H1 (cell line): Measurements from ENCODE around the gene C15orf39. TPM values are rescaled to one million over a fixed set of nuclear protein-coding genes. Genes with fewer than 3 reads are reported as not detected.
"Not testable (repeated sequence)": the region's sequence is repeated elsewhere in the genome, so short reads cannot be mapped to it uniquely, and the experiment has no call there.

ENCODE experiments used
- CTCF ChIA-PET: fragments of 300-600 bp; sonication (Branson Sonifier 250); formaldehyde crosslinking; loops from one replicate; lab custom pipeline; 2021; ENCODE audit not compliant: partially characterized antibody; lab: Charles Lee
- POLR2A ChIA-PET: fragments of 300-600 bp; sonication (Branson Sonifier 250); formaldehyde crosslinking; loops from one replicate; lab custom pipeline; 2021; ENCODE audit warnings: inconsistent platforms; ENCODE audit not compliant: partially characterized antibody; lab: Charles Lee
- DNase-seq, 2 experiments: peaks; one replicate each; pipeline versions ENCODE4 v3.0.0 to v3.0.0-alpha.2; 2010 to 2022; ENCODE audit warnings: low spot score in 2 of 2, low read depth in 1 of 2, mixed read lengths in 1 of 2
- FAIRE-seq: peaks from 2 replicates; lab custom pipeline; 2011; peaks lifted over from hg19 to GRCh38; lab: Jason Lieb, UNC
- H2AFZ ChIP-seq: 2 replicates; pipeline ENCODE4 v1.8.1; 2012; ENCODE audit warnings: low read length, inconsistent platforms
- H2AK5ac ChIP-seq: 2 replicates; pipeline ENCODE4 v1.6.1; 2013; ENCODE audit warnings: low read depth, low read length
- H2BK120ac ChIP-seq: replicated peaks from 2 replicates; pipeline ENCODE3; 2013; ENCODE audit warnings: low read depth, low read length, inconsistent platforms
- H2BK12ac ChIP-seq: 2 replicates; pipeline ENCODE4 v1.6.1; 2013; ENCODE audit warnings: low read depth, low read length
- H2BK15ac ChIP-seq: 2 replicates; pipeline ENCODE4 v1.6.1; 2013; ENCODE audit warnings: low read length
- H2BK20ac ChIP-seq: 2 replicates; pipeline ENCODE4 v1.6.1; 2013; ENCODE audit warnings: low read length
- H2BK5ac ChIP-seq: 2 replicates; pipeline ENCODE4 v1.6.1; 2013; ENCODE audit warnings: low read depth, low read length
- H3K14ac ChIP-seq: 2 replicates; pipeline ENCODE4 v1.6.1; 2013; ENCODE audit warnings: inconsistent platforms; ENCODE audit not compliant: insufficient read length
- H3K18ac ChIP-seq: 2 replicates; pipeline ENCODE4 v1.6.1; 2013; ENCODE audit warnings: low read length; ENCODE audit errors: extremely low read depth
- H3K23ac ChIP-seq: 2 replicates; pipeline ENCODE4 v1.6.1; 2013; ENCODE audit warnings: inconsistent platforms; ENCODE audit not compliant: insufficient read length
- H3K23me2 ChIP-seq: 2 replicates; pipeline ENCODE4 v1.6.1; 2013; ENCODE audit warnings: low read depth, low read length
- H3K27ac ChIP-seq: 2 replicates; pipeline ENCODE4 v1.6.1; 2011; ENCODE audit warnings: low read depth, low read length, inconsistent platforms
- H3K27me3 ChIP-seq, 4 experiments: replicated peaks in 1 of 4; 1 replicate in 1 of 4; 2 replicates in 3 of 4; pipeline versions ENCODE4 v1.6.1 to v1.8.1; 2011 to 2013; ENCODE audit warnings: low read length in 3 of 4, mild to moderate bottlenecking in 3 of 4, inconsistent platforms in 2 of 4, mixed read lengths in 2 of 4, moderate library complexity in 1 of 4; ENCODE audit not compliant: control insufficient read depth in 3 of 4, insufficient read depth in 3 of 4; ENCODE audit errors: extremely low read depth in 1 of 4
- H3K36me3 ChIP-seq, 4 experiments: 2 replicates each; pipeline versions ENCODE4 v1.6.1 to v1.8.1; 2011 to 2013; ENCODE audit warnings: mild to moderate bottlenecking in 4 of 4, low read length in 3 of 4, moderate library complexity in 2 of 4, control low read depth in 1 of 4, inconsistent platforms in 1 of 4; ENCODE audit not compliant: insufficient read depth in 4 of 4, control insufficient read depth in 2 of 4
- H3K4ac ChIP-seq: replicated peaks from 2 replicates; pipeline ENCODE3; 2013; ENCODE audit warnings: low read length, low read depth, mixed read lengths, inconsistent platforms; ENCODE audit not compliant: insufficient read length
- H3K4me1 ChIP-seq, 4 experiments: replicated peaks in 1 of 4; 1 replicate in 1 of 4; 2 replicates in 3 of 4; pipeline versions ENCODE4 v1.6.1 to v1.8.1; 2011 to 2013; ENCODE audit warnings: low read length in 3 of 4, inconsistent platforms in 2 of 4, mixed read lengths in 1 of 4; ENCODE audit not compliant: insufficient read depth in 4 of 4, control insufficient read depth in 3 of 4
- H3K4me2 ChIP-seq, 2 experiments: 2 replicates each; pipeline versions ENCODE4 v1.6.1 to v1.8.1; 2011 to 2013; ENCODE audit warnings: low read depth in 2 of 2, low read length in 2 of 2, control low read depth in 1 of 2, inconsistent platforms in 1 of 2, mild to moderate bottlenecking in 1 of 2; ENCODE audit not compliant: insufficient read depth in 1 of 2
- H3K4me3 ChIP-seq, 4 experiments: fragments of 200-600, 300-600 bp in 1 of 4; sonication (generic), shearing (Covaris generic), sonication (Bioruptor Twin) in 1 of 4; 2 replicates each; pipeline versions ENCODE4 v1.5.1 to v1.8.1; 2011 to 2016; ENCODE audit warnings: low read length in 4 of 4, low read depth in 3 of 4, control low read depth in 2 of 4, inconsistent platforms in 2 of 4, mild to moderate bottlenecking in 2 of 4, mixed read lengths in 1 of 4, moderate library complexity in 1 of 4; ENCODE audit not compliant: insufficient read depth in 2 of 4; ENCODE audit errors: extremely low read depth in 1 of 4
- H3K56ac ChIP-seq: replicated peaks from 2 replicates; pipeline ENCODE3; 2013; ENCODE audit warnings: low read depth, mild to moderate bottlenecking, mixed read lengths, low read length, inconsistent platforms; ENCODE audit not compliant: insufficient read length
- H3K79me1 ChIP-seq: 2 replicates; pipeline ENCODE4 v1.6.1; 2013; ENCODE audit warnings: low read depth, low read length, control low read depth
- H3K79me2 ChIP-seq, 2 experiments: 2 replicates each; pipeline versions ENCODE4 v1.6.1 to v1.8.1; 2012 to 2013; ENCODE audit warnings: low read length in 2 of 2, mild to moderate bottlenecking in 2 of 2, inconsistent platforms in 1 of 2; ENCODE audit not compliant: insufficient read depth in 2 of 2, control insufficient read depth in 1 of 2
- H3K9ac ChIP-seq, 4 experiments: replicated peaks in 1 of 4; 1 replicate in 1 of 4; 2 replicates in 3 of 4; pipeline versions ENCODE4 v1.6.1 to v1.8.1; 2011 to 2013; ENCODE audit warnings: low read depth in 3 of 4, low read length in 3 of 4, control low read depth in 2 of 4, mild to moderate bottlenecking in 2 of 4, moderate library complexity in 2 of 4, inconsistent platforms in 1 of 4; ENCODE audit errors: extremely low read depth in 1 of 4
- H3K9me3 ChIP-seq, 2 experiments: 2 replicates each; pipeline versions ENCODE4 v1.6.1 to v1.8.1; 2012 to 2013; ENCODE audit warnings: mild to moderate bottlenecking in 2 of 2, moderate library complexity in 2 of 2, control low read depth in 1 of 2, inconsistent platforms in 1 of 2, low read depth in 1 of 2, low read length in 1 of 2, mixed read lengths in 1 of 2; ENCODE audit not compliant: insufficient read depth in 2 of 2
- H4K20me1 ChIP-seq, 2 experiments: replicated peaks in 1 of 2; 2 replicates each; pipeline versions ENCODE3 to v1.8.1; 2011 to 2013; ENCODE audit warnings: inconsistent platforms in 2 of 2, low read length in 2 of 2, mild to moderate bottlenecking in 1 of 2; ENCODE audit not compliant: insufficient read depth in 2 of 2, control insufficient read depth in 1 of 2
- H4K5ac ChIP-seq: 2 replicates; pipeline ENCODE4 v1.6.1; 2013; ENCODE audit warnings: low read length, low read depth, mixed read lengths, inconsistent platforms; ENCODE audit not compliant: insufficient read length
- H4K8ac ChIP-seq: 2 replicates; pipeline ENCODE4 v1.8.0; 2013; ENCODE audit warnings: mild to moderate bottlenecking, moderate library complexity, low read length, inconsistent platforms; ENCODE audit not compliant: insufficient read depth; ENCODE audit errors: extremely low read depth
- H4K91ac ChIP-seq: replicated peaks from 2 replicates; pipeline ENCODE3; 2013; ENCODE audit warnings: low read length, mixed read lengths, inconsistent platforms; ENCODE audit not compliant: insufficient read length
- WGBS, 2 experiments: shearing (Covaris generic) in 1 of 2; methylation state at CpG; one replicate each; pipeline versions ENCODE4 v1.1.6 to v1.1.7; 2013 to 2015; ENCODE audit warnings: low lambda C conversion rate in 2 of 2, mixed read lengths in 2 of 2, inconsistent platforms in 1 of 2, low coverage in 1 of 2, missing lambda C conversion rate in 1 of 2; ENCODE audit not compliant: insufficient replicate concordance in 2 of 2, insufficient coverage in 1 of 2, insufficient read length in 1 of 2; ENCODE audit errors: extremely low coverage in 1 of 2, missing lambda C conversion rate in 1 of 2; 5-methylcytosine and 5-hydroxymethylcytosine counted together
- polyA plus RNA-seq, 7 experiments: library from polyadenylated mRNA; depleted of rRNA in 3 of 7; stranded (reverse) in 5 of 7; unstranded in 2 of 7; fragments of >200 nt in 5 of 7; fragments of 200-250 nt in 2 of 7; gene quantifications; 1 replicate in 5 of 7; 2 replicates in 1 of 7; 4 replicates in 1 of 7; pipeline versions ENCODE4 v1.2.1 to v1.2.3, GENCODE V29; 2011 to 2013; ENCODE audit warnings: missing spikeins in 2 of 7, mixed read lengths in 2 of 7
- total RNA-seq: library from RNA; stranded (reverse); fragmentation: NEBNext Ultra II Directional; extraction: Animal tissue kit (Norgen Biotek cat#: 25700); gene quantifications from 2 replicates; pipeline ENCODE4 v1.2.1, GENCODE V29; 2021

The C15orf39 gene
- total and polyA plus RNA-seq, 2 of the 8 experiments (the other 6 are each of a cell fraction or from before 2014, with no cell fraction given), result 13.8 to 38.5 TPM

DNA sequence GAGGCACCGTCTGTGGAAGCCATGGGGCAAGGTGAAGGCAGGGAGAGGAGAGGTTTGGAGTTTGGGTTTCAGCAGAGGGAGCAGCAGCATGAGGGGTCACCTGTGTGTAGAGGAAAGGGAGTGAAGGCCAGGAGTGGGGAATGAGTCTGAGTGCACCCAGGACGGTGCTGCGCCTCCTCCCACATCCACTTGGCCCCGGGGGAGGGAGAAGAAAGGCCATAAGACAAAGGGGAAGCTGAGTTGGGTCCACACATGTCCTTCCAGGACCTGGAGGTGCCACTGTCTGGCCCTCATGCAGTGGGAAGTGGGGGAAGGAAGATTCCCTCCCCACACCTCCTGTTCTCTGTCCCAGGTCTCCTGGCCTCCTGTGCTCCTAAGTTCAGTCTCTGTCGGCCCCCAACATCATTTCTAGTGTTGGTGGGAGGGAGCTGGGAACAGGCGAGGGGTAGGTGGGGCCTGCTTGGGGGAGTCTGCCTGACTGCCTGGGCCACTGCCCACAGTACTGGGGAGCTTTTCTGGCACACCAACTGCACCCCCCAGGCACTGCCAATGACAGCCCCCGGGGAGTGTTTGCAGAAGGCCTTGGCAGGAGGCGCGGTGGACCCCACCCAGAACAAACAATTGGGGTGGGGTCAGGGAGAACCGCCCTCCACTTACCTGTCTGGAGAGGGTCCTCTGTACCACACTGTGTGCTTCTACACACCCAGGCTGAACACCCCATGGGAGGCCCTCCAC lies 23.6 kb downstream of the C15orf39 start:
- H4K91ac ChIP-seq, H3K27ac ChIP-seq, H3K14ac ChIP-seq, H3K27me3 ChIP-seq, H4K20me1 ChIP-seq, H3K36me3 ChIP-seq, H3K23me2 ChIP-seq, POLR2A ChIA-PET, H3K4me1 ChIP-seq, H3K18ac ChIP-seq, H4K5ac ChIP-seq, H3K9ac ChIP-seq, FAIRE-seq, H2AK5ac ChIP-seq, H3K4ac ChIP-seq, H3K4me3 ChIP-seq, H3K79me1 ChIP-seq, H3K79me2 ChIP-seq, H4K8ac ChIP-seq, H2BK20ac ChIP-seq, H3K23ac ChIP-seq, DNase-seq, H3K56ac ChIP-seq, H3K4me2 ChIP-seq, H2BK5ac ChIP-seq, H3K9me3 ChIP-seq, H2BK12ac ChIP-seq, H2AFZ ChIP-seq, H2BK15ac ChIP-seq, H2BK120ac ChIP-seq: not testable (repeated sequence)
- 87% methylated on average over 9 of the region's 10 CpGs; no CpG with 5 or more reads in 1 of the 2 experiments for whole genome bisulfite sequencing, 2 experiments
- CTCF ChIA-PET, result interaction anchor here (0.8 kb wide), 1 partner anchor 92 kb away, joined by 3 read pairs; no protein-coding TSS in a partner anchor
